Stimulated activated CD4-positive, alpha-beta T cell treated with anti-CD3 and anti-CD28 coated beads, TNF-alpha, amount 100 ng/mL, for 24 hours (primary cell): ENCODE data around the gene PPP1R1A.

ENCODE experiments used
- DNase-seq, 3 experiments: peaks; one replicate each; pipeline ENCODE4 v3.0.0-alpha.2; 2020; ENCODE audit warnings: low read depth in 3 of 3

Gene PPP1R1A

DNA sequence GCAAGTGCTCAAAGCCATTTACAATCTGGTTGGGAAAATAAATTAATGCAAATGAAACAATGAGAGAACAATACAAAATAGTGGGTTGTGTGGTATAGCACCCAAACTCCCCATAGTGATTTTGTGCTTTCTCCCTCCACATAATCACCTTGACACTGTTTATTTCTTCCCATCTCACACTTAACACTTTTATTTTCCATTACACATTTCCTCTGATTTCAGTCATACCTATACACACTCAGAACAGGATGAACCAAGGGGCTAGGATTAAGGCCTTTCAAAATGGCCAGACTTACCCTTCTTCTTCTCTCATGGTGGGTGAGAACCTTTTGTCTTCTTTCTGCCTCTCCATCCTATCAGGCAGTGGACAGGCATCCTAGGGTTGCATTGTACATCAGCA, 53.0 kb downstream of the PPP1R1A start:
- no peak for DNase-seq

DNA sequence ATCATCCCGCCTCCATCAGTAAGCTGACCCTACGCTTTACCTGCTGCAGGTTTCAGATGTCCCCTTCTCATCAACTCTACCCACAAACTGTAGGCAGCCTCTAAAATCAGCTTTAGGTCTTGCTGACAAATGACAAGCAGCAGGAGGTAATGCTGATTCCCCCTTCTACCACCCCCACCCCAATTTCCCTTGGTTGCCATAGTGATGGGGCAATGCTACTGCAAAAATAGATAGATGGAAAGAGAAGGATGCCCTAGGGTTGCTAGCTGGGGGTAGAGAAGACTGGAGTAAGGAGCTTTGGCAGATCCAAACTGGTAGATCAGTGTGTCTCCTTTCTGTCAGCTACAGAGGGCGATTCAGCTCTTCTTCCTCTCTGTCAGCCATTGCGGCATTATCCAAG, 58.9 kb downstream of the PPP1R1A start:
- no peak for DNase-seq
